ENCODE measurements around the gene TSPAN17.

GRCh38 chr5:176624938-176625337 is 22.3 kb upstream of the TSPAN17 start:
- TF ChIP-seq CTCF (IDR thresholded peaks at IDR 0.05; ENCODE audit: poor library complexity) (no peak), EZH2 (IDR thresholded peaks at IDR 0.05; ENCODE audit: borderline replicate concordance) (no peak), EZH2phosphoT487 (IDR thresholded peaks at IDR 0.05; ENCODE audit: low read depth, severe bottlenecking, unreplicated experiment) (no peak)

Data from hepatocyte (in vitro differentiated cells).